HL-60 (cell line): ENCODE results near the gene FN1.

Experiments used
- DNase-seq, 2 experiments: peaks; one replicate each; pipeline ENCODE4 v3.0.0-alpha.2; 2010 to 2020; ENCODE audit warnings: low read depth in 1 of 2, low spot score in 1 of 2
- H3K27ac ChIP-seq: fragments of 250-450 bp; sonication (Bioruptor Pico); replicated peaks from 2 replicates; pipeline ENCODE4 v1.5.1; 2020; ENCODE audit warnings: mild to moderate bottlenecking, moderate library complexity
- H3K27me3 ChIP-seq: fragments of 250-450 bp; sonication (Bioruptor Pico); 2 replicates; pipeline ENCODE4 v1.5.1; 2021; ENCODE audit warnings: mild to moderate bottlenecking, moderate library complexity; ENCODE audit not compliant: insufficient read depth, poor library complexity, severe bottlenecking
- H3K4me3 ChIP-seq: replicated peaks from 2 replicates; pipeline ENCODE4 v1.5.1; 2011; ENCODE audit warnings: mild to moderate bottlenecking, control low read depth, low read length; ENCODE audit not compliant: insufficient read depth
- CTCF ChIP-seq: IDR thresholded peaks from one replicate; pipeline ENCODE4 v1.5.1; 2011; ENCODE audit warnings: low read length, control low read depth, inconsistent platforms; ENCODE audit not compliant: insufficient read depth
- GABPA ChIP-seq: IDR thresholded peaks from 2 replicates; pipeline ENCODE4 v1.6.1; 2012; ENCODE audit warnings: low read depth
- POLR2AphosphoS5 ChIP-seq: IDR thresholded peaks from 2 replicates; pipeline ENCODE4 v1.6.1; 2012; ENCODE audit warnings: low read depth
- REST ChIP-seq: IDR thresholded peaks from 2 replicates; pipeline ENCODE4 v1.6.1; 2012; ENCODE audit warnings: low read depth; ENCODE audit not compliant: insufficient replicate concordance
- SPI1 ChIP-seq: IDR thresholded peaks from 2 replicates; pipeline ENCODE4 v1.6.1; 2012; ENCODE audit warnings: low read depth, mild to moderate bottlenecking, borderline replicate concordance

Gene FN1

GRCh38 chr2:215422676-215423075 is 13.2 kb downstream of the FN1 start:
- DNase-seq, result no peak
- TF ChIP-seq REST (no peak), CTCF (no peak), POLR2AphosphoS5 (no peak), GABPA (no peak), SPI1 (no peak)
- no peak overlapping the region for H3K27ac ChIP-seq
- H3K27me3 ChIP-seq, result no peaks in the 10 kb centered on the region
- no peak overlapping the region for H3K4me3 ChIP-seq

GRCh38 chr2:215421859-215422461 is 13.9 kb downstream of the FN1 start:
- Histone ChIP-seq H3K27ac (no peak overlapping the region), H3K4me3 (no peak overlapping the region), H3K27me3 (no peaks in the 10 kb centered on the region)
- no peak for DNase-seq
- TF ChIP-seq REST (no peak), SPI1 (no peak), CTCF (no peak), GABPA (no peak), POLR2AphosphoS5 (no peak)

- no peaks in the 10 kb centered on the region for H3K27me3 ChIP-seq
- DNase-seq, result no peak
- no peak overlapping the region for H3K4me3 ChIP-seq
- TF ChIP-seq CTCF (no peak), REST (no peak), POLR2AphosphoS5 (no peak), GABPA (no peak), SPI1 (no peak)
- H3K27ac ChIP-seq, result no peak overlapping the region
Observed at GRCh38 chr2:215420471-215420935, 15.4 kb downstream of the FN1 start.
